ENCODE results near the gene ILF2. TPM values are rescaled to one million over a fixed set of nuclear protein-coding genes. Genes with fewer than 3 reads are reported as not detected.

The ILF2 gene
- total RNA-seq, 2 experiments from 2014 or later: 287 to 334 TPM

DNA sequence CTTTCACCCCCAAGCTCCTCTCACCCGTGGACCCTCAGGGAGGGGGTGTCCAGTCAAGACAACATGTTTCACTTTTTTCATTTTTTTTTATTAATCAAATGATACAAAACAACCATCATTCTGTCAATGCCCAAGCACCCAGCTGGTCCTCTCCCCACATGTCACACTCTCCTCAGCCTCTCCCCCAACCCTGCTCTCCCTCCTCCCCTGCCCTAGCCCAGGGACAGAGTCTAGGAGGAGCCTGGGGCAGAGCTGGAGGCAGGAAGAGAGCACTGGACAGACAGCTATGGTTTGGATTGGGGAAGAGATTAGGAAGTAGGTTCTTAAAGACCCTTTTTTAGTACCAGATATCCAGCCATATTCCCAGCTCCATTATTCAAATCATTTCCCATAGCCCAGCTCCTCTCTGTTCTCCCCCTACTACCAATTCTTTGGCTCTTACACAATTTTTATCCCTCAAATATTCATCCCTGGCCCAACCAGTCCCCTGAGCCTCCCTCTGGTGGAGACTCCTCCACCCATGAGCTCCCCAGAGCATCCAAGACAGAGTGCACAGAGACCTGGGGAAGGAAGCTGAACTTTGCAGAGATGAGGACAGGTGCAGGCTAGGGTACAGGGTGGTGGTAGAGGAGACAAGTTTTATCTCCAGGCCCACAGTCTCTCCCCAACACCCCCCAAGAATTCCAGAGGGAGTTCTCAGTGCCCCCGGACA lies 56.4 kb downstream of the ILF2 start:
- intact Hi-C loops (cut with micrococcal nuclease; ENCODE audit: unreplicated experiment): no loop called here
- POLR2A ChIA-PET: interaction anchor here (0.6 to 1.4 kb wide), 2 partner anchors 18 to 21 kb away, joined by 4 to 5 read pairs; no protein-coding TSS in a partner anchor
- Histone ChIP-seq H4K20me1 (ENCODE audit: insufficient read depth, low read length) (no peaks in the 10 kb centered on the region), H3K4me2 (ENCODE audit: low read length) (no peak overlapping the region), H3K36me3 (ENCODE audit: insufficient read depth, low read length) (no peaks in the 10 kb centered on the region), H3K9me3 (ENCODE audit: low read length) (no peaks in the 10 kb centered on the region), H3K27ac (ENCODE audit: low read depth, low read length, poor library complexity, severe bottlenecking) (no peak overlapping the region), H3K4me3 (ENCODE audit: low read depth, low read length, poor library complexity, severe bottlenecking) (no peak overlapping the region), H2AFZ (ENCODE audit: low read length) (no peak overlapping the region), H3K79me2 (ENCODE audit: insufficient read depth, low read depth, low read length) (no peaks in the 10 kb centered on the region), H3K9me2 (ENCODE audit: insufficient read depth, low read length) (no peaks in the 10 kb centered on the region), H3K4me1 (ENCODE audit: insufficient read depth, low read length, poor library complexity, severe bottlenecking) (peaks cover 5% of the 10 kb centered on the region)
- TF ChIP-seq, protein P1, sequence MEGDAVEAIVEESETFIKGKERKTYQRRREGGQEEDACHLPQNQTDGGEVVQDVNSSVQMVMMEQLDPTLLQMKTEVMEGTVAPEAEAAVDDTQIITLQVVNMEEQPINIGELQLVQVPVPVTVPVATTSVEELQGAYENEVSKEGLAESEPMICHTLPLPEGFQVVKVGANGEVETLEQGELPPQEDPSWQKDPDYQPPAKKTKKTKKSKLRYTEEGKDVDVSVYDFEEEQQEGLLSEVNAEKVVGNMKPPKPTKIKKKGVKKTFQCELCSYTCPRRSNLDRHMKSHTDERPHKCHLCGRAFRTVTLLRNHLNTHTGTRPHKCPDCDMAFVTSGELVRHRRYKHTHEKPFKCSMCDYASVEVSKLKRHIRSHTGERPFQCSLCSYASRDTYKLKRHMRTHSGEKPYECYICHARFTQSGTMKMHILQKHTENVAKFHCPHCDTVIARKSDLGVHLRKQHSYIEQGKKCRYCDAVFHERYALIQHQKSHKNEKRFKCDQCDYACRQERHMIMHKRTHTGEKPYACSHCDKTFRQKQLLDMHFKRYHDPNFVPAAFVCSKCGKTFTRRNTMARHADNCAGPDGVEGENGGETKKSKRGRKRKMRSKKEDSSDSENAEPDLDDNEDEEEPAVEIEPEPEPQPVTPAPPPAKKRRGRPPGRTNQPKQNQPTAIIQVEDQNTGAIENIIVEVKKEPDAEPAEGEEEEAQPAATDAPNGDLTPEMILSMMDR (conservative IDR thresholded peaks at IDR 0.05; ENCODE audit: low read length): no peak
- TF ChIP-seq EZH2phosphoT487 (IDR thresholded peaks at IDR 0.05; ENCODE audit: borderline replicate concordance, low read depth, low read length): no peak
- no TSS peak for BruUV-seq (replicated peaks)
- CTCF ChIA-PET (ENCODE audit: unreplicated experiment): interaction anchor here (0.5 kb wide), 1 partner anchor 75 kb away, joined by 3 read pairs; no protein-coding TSS in a partner anchor
- no peak for DNase-seq (ENCODE audit: low spot score)

DNA sequence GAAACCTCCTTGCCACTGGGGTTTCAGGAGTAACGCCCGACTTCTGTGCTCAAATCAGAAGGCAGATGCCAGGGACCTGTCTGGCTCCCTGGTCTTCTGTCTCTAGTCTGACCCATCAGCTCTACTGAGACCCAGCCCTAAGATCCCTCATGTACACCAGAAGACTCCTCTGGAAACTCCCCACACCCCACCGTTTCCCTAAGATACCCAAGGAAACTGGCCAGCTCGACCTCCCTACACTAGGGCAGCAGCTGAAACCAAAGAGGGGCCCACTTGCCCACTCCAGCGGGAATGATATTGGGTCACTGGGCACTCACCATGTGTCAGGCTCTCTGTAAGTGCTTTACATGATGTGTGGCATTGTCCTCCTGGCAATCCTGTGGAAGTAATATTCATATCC lies 57.4 kb downstream of the ILF2 start:
- H3K27ac ChIP-seq (ENCODE audit: low read depth, low read length, poor library complexity, severe bottlenecking): no peak overlapping the region
- ChIA-PET POLR2A (interaction anchor here (0.6 kb wide), 1 partner anchor 9 kb away, joined by 4 read pairs; no protein-coding TSS in a partner anchor), CTCF (ENCODE audit: unreplicated experiment) (no interaction called here)
- no peak overlapping the region for H3K4me2 ChIP-seq (ENCODE audit: low read length)
- no peaks in the 10 kb centered on the region for H3K9me3 ChIP-seq (ENCODE audit: low read length)
- H3K4me1 ChIP-seq (ENCODE audit: insufficient read depth, low read length, poor library complexity, severe bottlenecking): peaks cover 5% of the 10 kb centered on the region
- no peak for DNase-seq (ENCODE audit: low spot score)
- no peak overlapping the region for H3K4me3 ChIP-seq (ENCODE audit: low read depth, low read length, poor library complexity, severe bottlenecking)
- H4K20me1 ChIP-seq (ENCODE audit: insufficient read depth, low read length): no peaks in the 10 kb centered on the region
- no peak for TF ChIP-seq EZH2phosphoT487 (IDR thresholded peaks at IDR 0.05; ENCODE audit: borderline replicate concordance, low read depth, low read length)
- H2AFZ ChIP-seq (ENCODE audit: low read length): no peak overlapping the region
- H3K79me2 ChIP-seq (ENCODE audit: insufficient read depth, low read depth, low read length): no peaks in the 10 kb centered on the region
- no TSS peak for BruUV-seq (replicated peaks)
- intact Hi-C loops (cut with micrococcal nuclease; ENCODE audit: unreplicated experiment): no loop called here
- no peaks in the 10 kb centered on the region for H3K36me3 ChIP-seq (ENCODE audit: insufficient read depth, low read length)
- H3K9me2 ChIP-seq (ENCODE audit: insufficient read depth, low read length): no peaks in the 10 kb centered on the region

DNA sequence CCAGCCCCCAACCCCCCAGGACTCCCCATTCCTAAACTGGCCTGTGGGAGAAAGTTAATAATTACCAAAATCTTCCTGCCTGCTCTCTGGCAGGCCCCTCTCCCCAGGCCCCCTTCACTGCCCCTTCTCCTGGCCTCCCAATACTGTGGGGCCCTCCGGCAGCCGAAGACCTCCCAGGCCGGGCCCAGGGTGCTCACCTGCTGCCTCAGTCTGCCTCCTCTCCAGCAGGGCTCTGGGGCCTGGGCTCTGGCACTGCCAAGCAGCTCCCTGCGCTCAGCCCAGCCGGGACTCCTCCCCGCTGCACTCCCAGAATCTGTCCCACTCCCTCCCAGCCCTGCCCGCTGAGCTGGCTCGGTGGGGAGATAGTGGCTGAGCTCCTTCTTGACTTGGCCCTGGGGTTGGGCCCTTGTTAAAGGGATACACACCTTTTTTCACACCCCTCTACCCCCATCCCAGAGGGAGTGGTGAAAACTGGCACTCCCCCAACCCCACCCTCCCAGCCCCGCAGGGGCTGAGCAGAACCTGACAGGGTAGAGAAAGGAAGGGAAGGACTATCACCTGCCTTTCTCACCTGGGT lies 58.0 kb downstream of the ILF2 start, which contains the start of gene S100A16:
S100A16 (minus strand) TSS at position 383 of the 577 bp plus-strand sequence. CDS start 4,986 bp downstream, outside the sequence.
- intact Hi-C loops (cut with micrococcal nuclease; ENCODE audit: unreplicated experiment): no loop called here
- Histone ChIP-seq H3K4me3 (ENCODE audit: low read depth, low read length, poor library complexity, severe bottlenecking) (no peak within 1 kb of the TSS), H3K9me2 (ENCODE audit: insufficient read depth, low read length) (no peaks in the 10 kb centered on the region), H2AFZ (ENCODE audit: low read length) (no peak within 1 kb of the TSS), H4K20me1 (ENCODE audit: insufficient read depth, low read length) (no peaks in the 10 kb centered on the region), H3K79me2 (ENCODE audit: insufficient read depth, low read depth, low read length) (no peaks in the 10 kb centered on the region), H3K27ac (ENCODE audit: low read depth, low read length, poor library complexity, severe bottlenecking) (no peak within 1 kb of the TSS), H3K4me1 (ENCODE audit: insufficient read depth, low read length, poor library complexity, severe bottlenecking) (peaks cover 2% of the 10 kb centered on the region), H3K9me3 (ENCODE audit: low read length) (no peaks in the 10 kb centered on the region), H3K4me2 (ENCODE audit: low read length) (no peak within 1 kb of the TSS), H3K36me3 (ENCODE audit: insufficient read depth, low read length) (no peaks in the 10 kb centered on the region)
- DNase-seq (ENCODE audit: low spot score): no peak
- CTCF ChIA-PET (ENCODE audit: unreplicated experiment): no interaction called here
- BruUV-seq (replicated peaks): no TSS peak
- POLR2A ChIA-PET: interaction anchor here (0.5 to 1.2 kb wide), 3 partner anchors 9 to 32 kb away, joined by 3 to 4 read pairs (median 3); no protein-coding TSS in a partner anchor
- TF ChIP-seq EZH2phosphoT487 (IDR thresholded peaks at IDR 0.05; ENCODE audit: borderline replicate concordance, low read depth, low read length): no peak
- TF ChIP-seq, protein P1 (conservative IDR thresholded peaks at IDR 0.05; ENCODE audit: low read length): no peak

All from OCI-LY7 (cell line).